ENCODE data around the gene FOXP3. TPM values are rescaled to one million over a fixed set of nuclear protein-coding genes. Genes with fewer than 3 reads are reported as not detected.
"Not testable (repeated sequence)": the region's sequence is repeated elsewhere in the genome, so short reads cannot be mapped to it uniquely, and the experiment has no call there.

FOXP3 gene
- total RNA-seq, 1 experiment from 2014 or later, result 0.15 TPM

GRCh38 chrX:49308604-49309269 lies 44.2 kb upstream of the FOXP3 start:
- ChIA-PET RAD21 (ENCODE audit: low non-redundant PET in 1 of 2, low total read pairs in 2 of 2, uncharacterized antibody in 2 of 2, unreplicated experiment in 2 of 2) (no interaction called here), CTCF (no interaction called here), POLR2A (no interaction called here)
- Histone ChIP-seq H3K27me3 (ENCODE audit: insufficient read depth, low read length) (no peaks in the 10 kb centered on the region), H3K79me2 (ENCODE audit: insufficient read depth, low read length) (no peaks in the 10 kb centered on the region), H3K9me3 (ENCODE audit: control insufficient read depth in 1 of 2, insufficient read depth in 1 of 2, low read depth in 1 of 2, low read length in 2 of 2) (no peaks in the 10 kb centered on the region), H3K9me2 (ENCODE audit: insufficient read depth) (no peaks in the 10 kb centered on the region), H3K4me2 (ENCODE audit: low read length) (no peak overlapping the region), H2AFZ (ENCODE audit: low read depth, low read length, poor library complexity, severe bottlenecking) (no peak overlapping the region), H3K4me1 (ENCODE audit: control insufficient read depth in 1 of 2, insufficient read depth in 2 of 2, low read length in 2 of 2) (no peaks in the 10 kb centered on the region), H3K36me3 (ENCODE audit: control insufficient read depth in 1 of 2, insufficient read depth in 2 of 2, low read length in 2 of 2) (no peaks in the 10 kb centered on the region), H3K27ac (ENCODE audit: low read depth, low read length) (no peak overlapping the region), H4K20me1 (ENCODE audit: insufficient read depth) (no peaks in the 10 kb centered on the region), H3K9ac (ENCODE audit: low read length) (no peak overlapping the region), H3K4me3 (replicated peaks in 1 of 2; ENCODE audit: low read depth in 1 of 2, low read length in 2 of 2) (no peak overlapping the region)
- TF ChIP-seq MAX (IDR thresholded peaks at IDR 0.05), result no peak
- no peak for ATAC-seq
- no peak for DNase-seq (ENCODE audit: low read depth, low spot score)
- no TSS peak for BruUV-seq (replicated peaks)
- intact Hi-C loops (cut with micrococcal nuclease), result no loop called here

- CTCF ChIA-PET; H4K20me1 ChIP-seq (ENCODE audit: insufficient read depth); RAD21 ChIA-PET (ENCODE audit: low non-redundant PET in 1 of 2, low total read pairs in 2 of 2, uncharacterized antibody in 2 of 2, unreplicated experiment in 2 of 2); H3K36me3 ChIP-seq (ENCODE audit: control insufficient read depth in 1 of 2, insufficient read depth in 2 of 2, low read length in 2 of 2); H3K27me3 ChIP-seq (ENCODE audit: insufficient read depth, low read length); H3K4me3 ChIP-seq (replicated peaks in 1 of 2; ENCODE audit: low read depth in 1 of 2, low read length in 2 of 2); H3K79me2 ChIP-seq (ENCODE audit: insufficient read depth, low read length); DNase-seq (ENCODE audit: low read depth, low spot score); intact Hi-C loops (cut with micrococcal nuclease); ATAC-seq; BruUV-seq (replicated peaks); H3K9ac ChIP-seq (ENCODE audit: low read length); H2AFZ ChIP-seq (ENCODE audit: low read depth, low read length, poor library complexity, severe bottlenecking); POLR2A ChIA-PET; H3K4me1 ChIP-seq (ENCODE audit: control insufficient read depth in 1 of 2, insufficient read depth in 2 of 2, low read length in 2 of 2); H3K9me2 ChIP-seq (ENCODE audit: insufficient read depth); H3K9me3 ChIP-seq (ENCODE audit: control insufficient read depth in 1 of 2, insufficient read depth in 1 of 2, low read depth in 1 of 2, low read length in 2 of 2); H3K27ac ChIP-seq (ENCODE audit: low read depth, low read length); H3K4me2 ChIP-seq (ENCODE audit: low read length): not testable (repeated sequence)
Measured at GRCh38 chrX:49307775-49308174, 43.3 kb upstream of the FOXP3 start.

- CTCF ChIA-PET, result no interaction called here
- Histone ChIP-seq H3K4me1 (ENCODE audit: control insufficient read depth in 1 of 2, insufficient read depth in 2 of 2, low read length in 2 of 2) (no peaks in the 10 kb centered on the region), H3K4me2 (ENCODE audit: low read length) (no peak within 1 kb of the TSS), H3K4me3 (replicated peaks in 1 of 2; ENCODE audit: low read depth in 1 of 2, low read length in 2 of 2) (no peak within 1 kb of the TSS), H3K27ac (ENCODE audit: low read depth, low read length) (no peak within 1 kb of the TSS), H4K20me1 (ENCODE audit: insufficient read depth) (no peaks in the 10 kb centered on the region), H3K9me3 (ENCODE audit: control insufficient read depth in 1 of 2, insufficient read depth in 1 of 2, low read depth in 1 of 2, low read length in 2 of 2) (no peaks in the 10 kb centered on the region), H2AFZ (ENCODE audit: low read depth, low read length, poor library complexity, severe bottlenecking) (no peak within 1 kb of the TSS), H3K9me2 (ENCODE audit: insufficient read depth) (no peaks in the 10 kb centered on the region), H3K36me3 (ENCODE audit: control insufficient read depth in 1 of 2, insufficient read depth in 2 of 2, low read length in 2 of 2) (no peaks in the 10 kb centered on the region), H3K27me3 (ENCODE audit: insufficient read depth, low read length) (0 out of 2 replicates have a peak, but pooled peaks cover 3% of the 10 kb centered on the region), H3K79me2 (ENCODE audit: insufficient read depth, low read length) (no peaks in the 10 kb centered on the region), H3K9ac (ENCODE audit: low read length) (no peak within 1 kb of the TSS)
- DNase-seq (ENCODE audit: low read depth, low spot score), result no peak
- intact Hi-C loops (cut with micrococcal nuclease), result no loop called here
- POLR2A ChIA-PET, result no interaction called here
- no TSS peak for BruUV-seq (replicated peaks)
- RAD21 ChIA-PET (ENCODE audit: low non-redundant PET in 1 of 2, low total read pairs in 2 of 2, uncharacterized antibody in 2 of 2, unreplicated experiment in 2 of 2), result no interaction called here
- TF ChIP-seq SIN3A (IDR thresholded peaks at IDR 0.05; ENCODE audit: low read depth) (no peak), CBX3 (IDR thresholded peaks at IDR 0.05; ENCODE audit: low read depth) (no peak), SP1 (IDR thresholded peaks at IDR 0.05; ENCODE audit: low read depth) (no peak), TCF7L2 (IDR thresholded peaks at IDR 0.05; ENCODE audit: borderline replicate concordance, extremely low read depth, insufficient read depth, insufficient read length) (no peak), YY1 (IDR thresholded peaks at IDR 0.05; ENCODE audit: extremely low read depth, insufficient replicate concordance, low read depth, low read length) (no peak)
- ATAC-seq, result no peak
Measured at GRCh38 chrX:49303346-49303745, 38.8 kb upstream of the FOXP3 start, which contains the start of gene GAGE10. Gene GAGE10, plus strand, starts transcription at chrX:49303646. Its CDS starts 1,214 bp downstream, at chrX:49304860.

All from HCT116 (cell line).